T-cell (primary cell): ENCODE data around the gene LMX1B. TPM values are rescaled to one million over a fixed set of nuclear protein-coding genes. Genes with fewer than 3 reads are reported as not detected.

Experiments used
- ATAC-seq, 4 experiments: fragments of 200-7000 bp in 3 of 4; fragments of 150-1000 bp in 1 of 4; cut with Tn5 transposase; replicated peaks in 1 of 4; 1 replicate in 3 of 4; 2 replicates in 1 of 4; pipeline ENCODE4 v1.10.0; 2021; ENCODE audit warnings: moderate library complexity in 3 of 4, mild to moderate bottlenecking in 2 of 4, moderate number of reproducible peaks in 1 of 4
- CTCF ChIA-PET, 2 donors: fragments of 300-600 bp; sonication (Branson Sonifier 250); formaldehyde crosslinking; loops; one replicate each; lab custom pipeline; 2022; ENCODE audit warnings: antibody characterized with exemption in 2 of 2; lab: Charles Lee
- POLR2A ChIA-PET, 2 donors: fragments of 300-600 bp; sonication (Branson Sonifier 250); formaldehyde crosslinking; loops; one replicate each; lab custom pipeline; 2022; ENCODE audit warnings: antibody characterized with exemption in 2 of 2; lab: Charles Lee
- DNase-seq, 35 experiments: peaks; one replicate each; pipeline versions ENCODE4 v3.0.0 to v3.0.0-alpha.2; 2013 to 2023
- H3K27ac ChIP-seq: one replicate; pipeline ENCODE4 v1.5.1; 2013; ENCODE audit warnings: low read length
- H3K27me3 ChIP-seq, 2 experiments: replicated peaks in 1 of 2; 1 replicate in 1 of 2; 2 replicates in 1 of 2; pipeline versions ENCODE4 v1.6.1 to v1.7.0; 2013; ENCODE audit warnings: low read length in 1 of 2, mixed read lengths in 1 of 2; ENCODE audit not compliant: control insufficient read depth in 2 of 2, insufficient read depth in 2 of 2; ENCODE audit errors: extremely low read depth in 1 of 2
- H3K36me3 ChIP-seq, 2 donors: 1 replicate in 1 of 2; 2 replicates in 1 of 2; pipeline versions ENCODE4 v1.6.1 to v1.7.0; 2013; ENCODE audit warnings: low read length in 1 of 2; ENCODE audit not compliant: control insufficient read depth in 2 of 2, insufficient read depth in 1 of 2; ENCODE audit errors: extremely low read depth in 1 of 2
- H3K4me1 ChIP-seq, 2 experiments: 1 replicate in 1 of 2; 2 replicates in 1 of 2; pipeline versions ENCODE4 v1.6.1 to v1.7.0; 2013; ENCODE audit warnings: low read length in 2 of 2, mixed read lengths in 1 of 2; ENCODE audit not compliant: insufficient read depth in 2 of 2, control insufficient read depth in 1 of 2; ENCODE audit errors: extremely low read depth in 1 of 2
- H3K4me3 ChIP-seq, 2 donors: 1 replicate in 1 of 2; 2 replicates in 1 of 2; pipeline versions ENCODE4 v1.5.1 to v1.7.0; 2013; ENCODE audit warnings: mild to moderate bottlenecking in 2 of 2, low read length in 1 of 2, moderate library complexity in 1 of 2; ENCODE audit not compliant: control insufficient read depth in 1 of 2; ENCODE audit errors: extremely low read depth in 1 of 2
- H3K9me3 ChIP-seq: 2 replicates; pipeline ENCODE4 v1.7.0; 2013
- H3K27ac Mint-ChIP-seq, 2 donors: one replicate each; pipeline ENCODE4 v1.8.0; 2020 to 2021; ENCODE audit warnings: mild to moderate bottlenecking in 2 of 2, mixed read lengths in 2 of 2
- H3K27me3 Mint-ChIP-seq, 2 donors: one replicate each; pipeline ENCODE4 v1.8.0; 2021 to 2022; ENCODE audit warnings: mixed read lengths in 2 of 2
- H3K36me3 Mint-ChIP-seq: one replicate; pipeline ENCODE4 v1.8.0; 2021; ENCODE audit warnings: mixed read lengths
- H3K4me1 Mint-ChIP-seq, 3 donors: one replicate each; pipeline ENCODE4 v1.8.0; 2020 to 2022; ENCODE audit warnings: mixed read lengths in 3 of 3, mild to moderate bottlenecking in 1 of 3
- H3K4me3 Mint-ChIP-seq, 3 donors: one replicate each; pipeline ENCODE4 v1.8.0; 2020 to 2022; ENCODE audit warnings: mild to moderate bottlenecking in 3 of 3, mixed read lengths in 3 of 3, moderate library complexity in 3 of 3
- H3K9me3 Mint-ChIP-seq, 3 donors: one replicate each; pipeline ENCODE4 v1.8.0; 2020 to 2022; ENCODE audit warnings: mixed read lengths in 3 of 3
- WGBS: methylation state at CpG from one replicate; pipeline ENCODE4 v1.1.5; 2013; ENCODE audit warnings: missing lambda C conversion rate; ENCODE audit not compliant: insufficient coverage; 5-methylcytosine and 5-hydroxymethylcytosine counted together
- total RNA-seq, 35 experiments: library from RNA in 6 of 35; stranded (reverse) in 6 of 35; fragments of 120-200 nt in 1 of 35; gene quantifications; one replicate each; pipeline versions ENCODE4 v1.2.1 to v1.2.4 and lab custom pipeline; 2013 to 2026

Gene LMX1B
- total RNA-seq, 5 donors from 2014 or later (not counting 1 experiment from before 2014, with no cell fraction given): not detected

DNA sequence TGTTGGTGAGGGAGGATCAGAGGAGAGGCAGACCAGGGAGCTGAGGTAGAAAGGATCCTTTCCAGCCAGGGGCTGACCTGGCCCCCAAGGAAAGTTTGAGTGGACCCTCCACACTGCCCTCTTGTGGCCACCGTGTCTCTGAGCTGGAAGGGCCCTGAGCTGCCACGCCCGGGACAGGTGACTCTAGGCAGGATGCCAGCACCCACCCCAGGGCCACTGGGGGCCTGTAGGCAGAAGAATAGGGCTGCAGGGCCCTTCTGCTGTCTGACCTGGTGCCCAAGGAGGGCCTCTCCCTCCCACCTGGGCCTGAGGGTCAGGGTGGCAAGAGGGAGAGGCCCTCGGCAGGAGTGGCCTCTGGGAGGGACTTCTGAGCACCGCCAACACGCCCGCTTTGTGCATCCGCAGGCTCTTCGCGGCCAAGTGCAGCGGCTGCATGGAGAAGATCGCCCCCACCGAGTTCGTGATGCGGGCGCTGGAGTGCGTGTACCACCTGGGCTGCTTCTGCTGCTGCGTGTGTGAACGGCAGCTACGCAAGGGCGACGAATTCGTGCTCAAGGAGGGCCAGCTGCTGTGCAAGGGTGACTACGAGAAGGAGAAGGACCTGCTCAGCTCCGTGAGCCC lies 76.8 kb downstream of the LMX1B start:
- Histone ChIP-seq H3K36me3 (no peaks in the 10 kb centered on the region), H3K4me1 (no peaks in the 10 kb centered on the region), H3K27me3 (peaks cover 2 to 74% of the 10 kb centered on the region in 2 experiments), H3K27ac (no peak overlapping the region), H3K9me3 (no peaks in the 10 kb centered on the region), H3K4me3 (no peak overlapping the region)
- peak in 32 of 35 experiments; percentile 6 to 66 (median 46) for DNase-seq
- ChIA-PET CTCF (interaction anchor here (0.6 to 1.3 kb wide), 5 partner anchors 12 to 101 kb away, joined by 3 to 7 read pairs (median 3); no protein-coding TSS in a partner anchor), POLR2A (no interaction called here)
- Mint-ChIP-seq H3K4me3 (no peak overlapping the region), H3K27ac (no peak overlapping the region), H3K27me3 (peaks cover 31 to 57% of the 10 kb centered on the region in 2 donors), H3K36me3 (no peaks in the 10 kb centered on the region), H3K9me3 (no peaks in the 10 kb centered on the region), H3K4me1 (no peaks in the 10 kb centered on the region)
- 68% methylated on average over 16 of the region's 25 CpGs for WGBS
- ATAC-seq: peak; percentile 49 to 69 (median 59)

DNA sequence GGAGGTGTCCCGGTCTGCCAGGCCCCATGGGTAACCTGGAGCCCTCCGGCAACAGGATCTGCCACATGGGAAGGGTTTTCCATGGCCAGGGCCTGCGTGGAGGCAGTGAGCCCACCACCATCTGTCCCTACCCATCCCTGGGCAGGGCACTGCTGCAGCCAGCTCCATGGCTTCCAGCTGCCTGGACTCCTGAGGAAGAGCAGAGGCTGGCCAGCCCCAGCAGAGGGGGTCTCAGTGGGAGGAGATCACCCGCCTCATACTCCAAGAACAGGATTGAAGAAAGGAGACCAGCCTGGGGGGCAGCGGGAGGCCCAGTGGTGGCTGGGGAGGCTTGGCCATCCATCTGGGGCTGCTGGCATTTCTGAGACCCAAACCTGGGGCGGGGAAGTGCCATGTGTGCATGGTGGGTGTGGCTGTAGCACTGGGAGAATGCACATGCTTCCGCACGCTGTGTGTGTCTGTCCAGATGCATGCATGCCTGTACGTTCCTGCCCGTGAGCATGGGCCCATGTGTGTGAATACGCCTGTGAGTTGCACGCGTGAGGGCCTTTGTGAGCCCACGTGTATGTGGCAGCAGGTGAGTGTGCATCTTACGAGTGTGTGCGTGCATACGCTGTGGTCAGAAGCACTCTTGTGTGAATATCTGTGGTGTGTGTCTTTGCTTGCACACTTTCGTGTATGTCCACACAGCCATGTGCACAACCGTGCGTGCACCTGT lies 78.5 kb downstream of the LMX1B start:
- Histone ChIP-seq H3K27me3 (peaks cover 0 to 66% of the 10 kb centered on the region in 2 experiments), H3K4me3 (no peak overlapping the region), H3K27ac (no peak overlapping the region), H3K9me3 (no peaks in the 10 kb centered on the region), H3K36me3 (no peaks in the 10 kb centered on the region), H3K4me1 (no peaks in the 10 kb centered on the region)
- Mint-ChIP-seq H3K4me1 (no peaks in the 10 kb centered on the region), H3K27ac (no peak overlapping the region), H3K27me3 (peaks cover 19 to 51% of the 10 kb centered on the region in 2 donors), H3K36me3 (no peaks in the 10 kb centered on the region), H3K4me3 (no peak overlapping the region), H3K9me3 (no peaks in the 10 kb centered on the region)
- WGBS: 81% methylated on average over 18 of the region's 20 CpGs
- DNase-seq (no peak), ATAC-seq (no peak)
- CTCF ChIA-PET: no interaction called here
- POLR2A ChIA-PET: no interaction called here

DNA sequence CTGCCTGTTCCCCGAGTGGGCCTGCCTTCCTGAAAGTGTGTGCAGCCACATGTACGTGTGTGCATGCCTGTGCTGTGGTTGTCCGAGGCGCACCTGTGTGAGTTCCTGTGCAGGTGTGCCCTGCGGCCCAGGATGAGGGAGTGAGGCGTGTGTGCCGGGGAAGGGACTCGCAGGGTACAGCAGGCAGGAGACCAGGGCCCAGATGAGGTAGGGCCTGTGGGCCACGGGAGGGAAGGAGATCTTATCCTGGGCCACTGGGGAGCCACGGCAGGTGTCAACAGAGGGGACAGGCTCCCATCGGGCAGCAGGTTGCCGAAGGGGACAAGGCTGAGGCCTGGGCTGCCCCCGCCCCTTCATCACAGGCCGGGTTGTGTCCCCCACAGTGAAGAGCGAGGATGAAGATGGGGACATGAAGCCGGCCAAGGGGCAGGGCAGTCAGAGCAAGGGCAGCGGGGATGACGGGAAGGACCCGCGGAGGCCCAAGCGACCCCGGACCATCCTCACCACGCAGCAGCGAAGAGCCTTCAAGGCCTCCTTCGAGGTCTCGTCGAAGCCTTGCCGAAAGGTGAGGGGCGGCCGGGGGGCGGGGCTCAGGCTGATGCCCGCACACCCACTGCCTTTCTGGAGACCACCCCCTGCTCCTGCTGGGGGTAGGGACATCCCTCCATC lies 79.2 kb downstream of the LMX1B start:
- Histone ChIP-seq H3K36me3 (no peaks in the 10 kb centered on the region), H3K9me3 (no peaks in the 10 kb centered on the region), H3K4me1 (no peaks in the 10 kb centered on the region), H3K27ac (no peak overlapping the region), H3K27me3 (peaks cover 0 to 60% of the 10 kb centered on the region in 2 experiments), H3K4me3 (no peak overlapping the region)
- Mint-ChIP-seq H3K36me3 (no peaks in the 10 kb centered on the region), H3K27me3 (peaks cover 19 to 44% of the 10 kb centered on the region in 2 donors), H3K27ac (no peak overlapping the region), H3K4me3 (no peak overlapping the region), H3K4me1 (no peaks in the 10 kb centered on the region), H3K9me3 (no peaks in the 10 kb centered on the region)
- ChIA-PET CTCF (no interaction called here), POLR2A (no interaction called here)
- WGBS: 89% methylated on average over 30 of the region's 32 CpGs
- ATAC-seq (no peak), DNase-seq (no peak)

DNA sequence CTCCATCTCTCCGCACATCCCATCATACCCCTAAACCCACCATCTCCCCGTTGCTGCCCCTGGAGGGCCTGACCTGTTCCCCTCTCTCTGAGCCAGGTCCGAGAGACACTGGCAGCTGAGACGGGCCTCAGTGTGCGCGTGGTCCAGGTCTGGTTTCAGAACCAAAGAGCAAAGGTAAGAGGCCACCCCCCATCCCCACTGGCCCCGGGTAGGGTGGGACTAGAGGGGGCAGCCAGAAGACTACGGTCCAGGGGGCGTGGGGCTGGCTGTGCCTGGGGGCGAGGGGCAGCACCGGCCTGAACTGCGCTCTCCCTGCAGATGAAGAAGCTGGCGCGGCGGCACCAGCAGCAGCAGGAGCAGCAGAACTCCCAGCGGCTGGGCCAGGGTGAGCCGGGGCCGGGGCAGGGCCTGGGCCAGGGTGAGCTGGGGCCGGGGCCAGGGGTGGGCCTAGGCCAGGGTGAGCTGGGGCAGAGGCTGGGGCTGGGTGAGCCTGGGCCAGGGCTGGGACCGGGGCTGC lies 79.8 kb downstream of the LMX1B start:
- Mint-ChIP-seq H3K4me1 (no peaks in the 10 kb centered on the region), H3K27ac (no peak overlapping the region), H3K9me3 (no peaks in the 10 kb centered on the region), H3K4me3 (no peak overlapping the region), H3K36me3 (no peaks in the 10 kb centered on the region), H3K27me3 (peaks cover 19 to 41% of the 10 kb centered on the region in 2 donors)
- H3K27ac ChIP-seq: no peak overlapping the region
- H3K4me3 ChIP-seq: no peak overlapping the region
- ChIA-PET POLR2A (no interaction called here), CTCF (no interaction called here)
- H3K27me3 ChIP-seq: peaks cover 0 to 54% of the 10 kb centered on the region in 2 experiments
- DNase-seq: no peak
- ATAC-seq: no peak
- 95% methylated on average over 10 of the region's 20 CpGs for WGBS
- no peaks in the 10 kb centered on the region for H3K9me3 ChIP-seq
- no peaks in the 10 kb centered on the region for H3K36me3 ChIP-seq
- H3K4me1 ChIP-seq: no peaks in the 10 kb centered on the region

DNA sequence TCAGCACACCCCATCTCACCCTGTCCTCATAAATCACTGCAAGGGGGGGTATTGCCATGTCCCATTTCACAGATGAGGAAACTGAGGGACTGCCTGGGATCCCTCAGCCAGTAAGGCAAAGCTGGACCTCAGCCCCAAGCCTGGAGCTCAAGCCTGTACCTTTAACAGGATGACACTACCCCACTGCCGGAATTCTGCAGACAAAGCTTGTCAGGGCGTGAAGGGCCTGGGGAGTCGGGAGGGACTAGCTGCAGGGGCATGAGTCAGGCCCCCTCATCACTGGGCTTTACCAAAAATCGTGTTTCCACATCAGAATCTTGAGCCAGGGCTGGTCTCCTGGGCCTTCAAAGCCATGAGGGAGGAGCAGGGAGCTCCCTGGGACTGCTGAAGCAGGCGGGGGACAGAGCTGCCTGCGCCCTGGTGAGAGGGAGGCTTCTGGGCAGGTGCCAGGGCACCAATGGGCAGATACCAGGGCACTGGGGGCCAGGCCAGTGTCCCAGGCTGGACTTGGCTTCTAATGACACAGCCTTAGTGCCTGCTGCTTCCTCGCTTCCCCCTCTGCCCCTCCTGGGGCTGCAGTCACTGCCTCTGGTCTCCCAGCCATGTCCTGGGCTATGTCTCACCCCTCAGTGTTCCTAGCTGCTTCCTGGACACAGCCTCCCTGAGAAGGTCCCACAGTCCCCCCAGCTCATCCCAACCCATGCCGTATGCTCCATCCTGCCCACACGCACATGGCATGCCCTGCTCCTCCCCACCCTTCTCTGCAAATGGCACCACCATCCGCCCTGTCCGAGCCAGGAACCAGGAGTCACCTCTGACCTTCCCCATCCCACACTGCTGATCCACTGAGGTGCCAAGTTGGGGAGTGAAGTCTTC lies 80.7 kb downstream of the LMX1B start:
- no peak overlapping the region for H3K27ac Mint-ChIP-seq
- Histone ChIP-seq H3K4me3 (no peak overlapping the region), H3K27ac (no peak overlapping the region), H3K36me3 (no peaks in the 10 kb centered on the region), H3K9me3 (no peaks in the 10 kb centered on the region), H3K27me3 (peaks cover 0 to 49% of the 10 kb centered on the region in 2 experiments), H3K4me1 (no peaks in the 10 kb centered on the region)
- ATAC-seq: no peak
- peaks cover 19 to 33% of the 10 kb centered on the region in 2 donors for H3K27me3 Mint-ChIP-seq
- no peaks in the 10 kb centered on the region for H3K4me1 Mint-ChIP-seq
- H3K36me3 Mint-ChIP-seq: no peaks in the 10 kb centered on the region
- no peak overlapping the region for H3K4me3 Mint-ChIP-seq
- no peak for DNase-seq
- ChIA-PET POLR2A (no interaction called here), CTCF (interaction anchor here in 1 of 2 donors (0.6 kb wide), 1 partner anchor 222 kb away, joined by 3 read pairs; no protein-coding TSS in a partner anchor)
- WGBS: 69% methylated on average over 10 of the region's 11 CpGs
- no peaks in the 10 kb centered on the region for H3K9me3 Mint-ChIP-seq

DNA sequence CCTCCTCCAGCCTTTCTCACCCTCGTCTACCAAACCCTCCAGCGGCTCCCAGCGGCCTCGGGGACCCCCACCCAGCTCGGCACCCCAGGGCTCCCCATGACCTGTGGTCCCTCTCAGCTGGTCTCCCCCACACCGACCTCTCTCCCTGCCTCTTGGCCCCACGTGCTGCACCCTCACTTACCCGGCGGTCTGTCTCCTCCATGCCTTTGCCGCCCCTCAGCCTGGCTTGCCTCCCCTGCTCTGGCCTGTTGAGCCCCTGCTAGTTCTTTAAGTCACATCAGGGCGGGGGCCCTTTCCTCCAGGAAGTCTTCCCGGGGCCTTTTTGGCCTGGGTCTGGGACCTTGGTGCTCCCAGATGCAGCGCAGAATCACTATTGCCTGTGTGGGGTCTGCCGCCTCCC lies 81.5 kb downstream of the LMX1B start:
- Mint-ChIP-seq H3K27me3 (peaks cover 13 to 30% of the 10 kb centered on the region in 2 donors), H3K27ac (no peak overlapping the region), H3K36me3 (no peaks in the 10 kb centered on the region), H3K4me3 (no peak overlapping the region), H3K4me1 (no peaks in the 10 kb centered on the region), H3K9me3 (no peaks in the 10 kb centered on the region)
- Histone ChIP-seq H3K27ac (no peak overlapping the region), H3K4me3 (no peak overlapping the region), H3K4me1 (no peaks in the 10 kb centered on the region), H3K9me3 (no peaks in the 10 kb centered on the region), H3K36me3 (no peaks in the 10 kb centered on the region), H3K27me3 (peaks cover 0 to 45% of the 10 kb centered on the region in 2 experiments)
- 68% methylated on average over 14 of the region's 14 CpGs for WGBS
- CTCF ChIA-PET: no interaction called here
- POLR2A ChIA-PET: no interaction called here
- no peak for ATAC-seq
- DNase-seq: no peak
